CD4-positive, alpha-beta T cell (primary cell): ENCODE results near the gene PRR13. TPM values are rescaled to one million over a fixed set of nuclear protein-coding genes. Genes with fewer than 3 reads are reported as not detected.

Source experiments
- ATAC-seq: fragments of 200-7000 bp; cut with Tn5 transposase; one replicate; pipeline ENCODE4 v1.10.0; 2022; ENCODE audit warnings: mild to moderate bottlenecking; ENCODE audit not compliant: poor library complexity
- CTCF ChIA-PET: fragments of 350-600 bp; sonication (Branson Sonifier 250); formaldehyde crosslinking; loops from one replicate; lab custom pipeline; 2021; ENCODE audit warnings: antibody characterized with exemption, inconsistent platforms; lab: Charles Lee
- POLR2A ChIA-PET: fragments of 350-600 bp; sonication (Branson Sonifier 250); formaldehyde crosslinking; loops from one replicate; lab custom pipeline; 2021; ENCODE audit warnings: antibody characterized with exemption, inconsistent platforms; lab: Charles Lee
- DNase-seq, 14 experiments: peaks; one replicate each; pipeline ENCODE4 v3.0.0-alpha.2; 2013 to 2020; ENCODE audit warnings: mixed read lengths in 2 of 14
- H3K27ac ChIP-seq, 2 donors: one replicate each; pipeline versions ENCODE4 v1.5.1 to v1.7.0; 2013; ENCODE audit warnings: low read length in 2 of 2, low read depth in 1 of 2, mild to moderate bottlenecking in 1 of 2
- H3K27me3 ChIP-seq, 2 experiments: 1 replicate in 1 of 2; 2 replicates in 1 of 2; pipeline versions ENCODE4 v1.6.1 to v1.7.0; 2013; ENCODE audit warnings: low read length in 2 of 2, control low read depth in 1 of 2, mild to moderate bottlenecking in 1 of 2, moderate library complexity in 1 of 2; ENCODE audit not compliant: insufficient read depth in 2 of 2, control insufficient read depth in 1 of 2
- H3K36me3 ChIP-seq: one replicate; pipeline ENCODE4 v1.6.1; 2013; ENCODE audit warnings: low read length, control low read depth; ENCODE audit not compliant: insufficient read depth
- H3K4me1 ChIP-seq: one replicate; pipeline ENCODE4 v1.6.1; 2013; ENCODE audit warnings: low read length, control low read depth; ENCODE audit not compliant: insufficient read depth
- H3K4me3 ChIP-seq: one replicate; pipeline ENCODE4 v1.5.1; 2013; ENCODE audit warnings: mild to moderate bottlenecking, low read length, moderate library complexity
- H3K9me3 ChIP-seq, 2 experiments: 1 replicate in 1 of 2; 2 replicates in 1 of 2; pipeline versions ENCODE4 v1.6.1 to v1.7.0; 2013; ENCODE audit warnings: low read length in 2 of 2, mild to moderate bottlenecking in 2 of 2, control low read depth in 1 of 2, moderate library complexity in 1 of 2; ENCODE audit not compliant: control insufficient read depth in 1 of 2, insufficient read depth in 1 of 2
- H3K27ac Mint-ChIP-seq: one replicate; pipeline ENCODE4 v1.8.0; 2020; ENCODE audit warnings: mixed read lengths
- H3K27me3 Mint-ChIP-seq: one replicate; pipeline ENCODE4 v1.8.0; 2021; ENCODE audit warnings: mixed read lengths
- H3K36me3 Mint-ChIP-seq: one replicate; pipeline ENCODE4 v1.8.0; 2021; ENCODE audit warnings: low read depth, mixed read lengths
- H3K4me1 Mint-ChIP-seq: one replicate; pipeline ENCODE4 v1.8.0; 2021; ENCODE audit warnings: low read depth, mixed read lengths
- H3K4me3 Mint-ChIP-seq: one replicate; pipeline ENCODE4 v1.8.0; 2020; ENCODE audit warnings: mild to moderate bottlenecking, mixed read lengths
- H3K9me3 Mint-ChIP-seq: one replicate; pipeline ENCODE4 v1.8.0; 2020; ENCODE audit warnings: mixed read lengths
- intact Hi-C, 2 experiments: fragments of 100-400 bp; cut with DNase I in 1 of 2; cut with micrococcal nuclease in 1 of 2; formaldehyde crosslinking; loops; one replicate each; pipeline versions ENCODE4 v1.15.1 to v1.9.0; 2023 to 2025; cut with DNase I, micrococcal nuclease
- total RNA-seq, 174 experiments: library from RNA in 2 of 174; stranded (reverse) in 2 of 174; gene quantifications; one replicate each; pipeline ENCODE4 v1.2.3 and lab custom pipeline; 2021 to 2026
- TF ChIP-seq, protein P1 (sequence below): fragments of 200-600 bp; IDR thresholded peaks from one replicate; pipeline ENCODE4 v1.8.0; 2022; ENCODE audit warnings: antibody characterized with exemption, mild to moderate bottlenecking

Gene PRR13
- total RNA-seq, 2 experiments from 2014 or later: 133 to 142 TPM

GRCh38 chr12:53461591-53461990 lies 20.1 kb downstream of the PRR13 start:
- intact Hi-C loops: no loop called here
- no peaks in the 10 kb centered on the region for H3K27me3 Mint-ChIP-seq
- H3K36me3 ChIP-seq: peaks cover 98% of the 10 kb centered on the region
- ChIA-PET CTCF (no interaction called here), POLR2A (interaction anchor here (1.3 to 1.5 kb wide), 2 partner anchors 11 to 39 kb away, joined by 3 to 4 read pairs; partner anchors contain the start of gene TARBP2)
- TF ChIP-seq, protein P1, sequence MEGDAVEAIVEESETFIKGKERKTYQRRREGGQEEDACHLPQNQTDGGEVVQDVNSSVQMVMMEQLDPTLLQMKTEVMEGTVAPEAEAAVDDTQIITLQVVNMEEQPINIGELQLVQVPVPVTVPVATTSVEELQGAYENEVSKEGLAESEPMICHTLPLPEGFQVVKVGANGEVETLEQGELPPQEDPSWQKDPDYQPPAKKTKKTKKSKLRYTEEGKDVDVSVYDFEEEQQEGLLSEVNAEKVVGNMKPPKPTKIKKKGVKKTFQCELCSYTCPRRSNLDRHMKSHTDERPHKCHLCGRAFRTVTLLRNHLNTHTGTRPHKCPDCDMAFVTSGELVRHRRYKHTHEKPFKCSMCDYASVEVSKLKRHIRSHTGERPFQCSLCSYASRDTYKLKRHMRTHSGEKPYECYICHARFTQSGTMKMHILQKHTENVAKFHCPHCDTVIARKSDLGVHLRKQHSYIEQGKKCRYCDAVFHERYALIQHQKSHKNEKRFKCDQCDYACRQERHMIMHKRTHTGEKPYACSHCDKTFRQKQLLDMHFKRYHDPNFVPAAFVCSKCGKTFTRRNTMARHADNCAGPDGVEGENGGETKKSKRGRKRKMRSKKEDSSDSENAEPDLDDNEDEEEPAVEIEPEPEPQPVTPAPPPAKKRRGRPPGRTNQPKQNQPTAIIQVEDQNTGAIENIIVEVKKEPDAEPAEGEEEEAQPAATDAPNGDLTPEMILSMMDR: no peak
- no peak overlapping the region for H3K4me3 Mint-ChIP-seq
- no peak overlapping the region for H3K27ac Mint-ChIP-seq
- H3K27ac ChIP-seq: no peak overlapping the region
- no peak overlapping the region for H3K4me3 ChIP-seq
- DNase-seq (no peak), ATAC-seq (no peak)
- peaks cover 100% of the 10 kb centered on the region for H3K36me3 Mint-ChIP-seq
- H3K27me3 ChIP-seq: no peaks in the 10 kb centered on the region
- no peaks in the 10 kb centered on the region for H3K9me3 ChIP-seq
- H3K9me3 Mint-ChIP-seq: no peaks in the 10 kb centered on the region
- H3K4me1 ChIP-seq: peaks cover 9% of the 10 kb centered on the region
- peaks cover 54% of the 10 kb centered on the region for H3K4me1 Mint-ChIP-seq

GRCh38 chr12:53462935-53463334 lies 21.4 kb downstream of the PRR13 start:
- POLR2A ChIA-PET: interaction anchor here (1.3 kb wide), 1 partner anchor 38 kb away, joined by 4 read pairs; the partner anchor contains the start of gene TARBP2
- H3K9me3 Mint-ChIP-seq: no peaks in the 10 kb centered on the region
- ATAC-seq (no peak), DNase-seq (no peak)
- no peak overlapping the region for H3K27ac ChIP-seq
- H3K4me1 Mint-ChIP-seq: peaks cover 50% of the 10 kb centered on the region
- no peaks in the 10 kb centered on the region for H3K27me3 Mint-ChIP-seq
- CTCF ChIA-PET: no interaction called here
- peaks cover 98% of the 10 kb centered on the region for H3K36me3 ChIP-seq
- TF ChIP-seq, protein P1: no peak
- H3K4me3 ChIP-seq: no peak overlapping the region
- no peaks in the 10 kb centered on the region for H3K27me3 ChIP-seq
- peaks cover 9% of the 10 kb centered on the region for H3K4me1 ChIP-seq
- H3K9me3 ChIP-seq: no peaks in the 10 kb centered on the region
- peak overlapping the region; percentile 30 for H3K27ac Mint-ChIP-seq
- intact Hi-C loops: no loop called here
- H3K36me3 Mint-ChIP-seq: peaks cover 100% of the 10 kb centered on the region
- no peak overlapping the region for H3K4me3 Mint-ChIP-seq

- peaks cover 57% of the 10 kb centered on the region for H3K4me1 Mint-ChIP-seq
- no peaks in the 10 kb centered on the region for H3K9me3 Mint-ChIP-seq
- DNase-seq (no peak), ATAC-seq (no peak)
- ChIA-PET POLR2A (no interaction called here), CTCF (no interaction called here)
- intact Hi-C loops: no loop called here
- Histone ChIP-seq H3K4me1 (peaks cover 9% of the 10 kb centered on the region), H3K36me3 (peaks cover 100% of the 10 kb centered on the region), H3K9me3 (no peaks in the 10 kb centered on the region), H3K27ac (no peak overlapping the region), H3K27me3 (no peaks in the 10 kb centered on the region), H3K4me3 (no peak overlapping the region)
- peaks cover 100% of the 10 kb centered on the region for H3K36me3 Mint-ChIP-seq
- H3K4me3 Mint-ChIP-seq: no peak overlapping the region
- TF ChIP-seq, protein P1: no peak
- H3K27me3 Mint-ChIP-seq: no peaks in the 10 kb centered on the region
- H3K27ac Mint-ChIP-seq: peak overlapping the region; percentile 10
Observed at GRCh38 chr12:53463802-53464560, 22.4 kb downstream of the PRR13 start.
